HAP-1 (cell line): ENCODE results near the gene COL6A1.

ENCODE experiments used
- DNase-seq, 2 experiments: peaks; one replicate each; pipeline ENCODE4 v3.0.0-alpha.2; 2016 to 2020; ENCODE audit warnings: low spot score in 2 of 2
- H3K27me3 ChIP-seq: fragments of 250-450 bp; sonication (Bioruptor Pico); 2 replicates; pipeline ENCODE4 v1.5.1; 2020; ENCODE audit warnings: low read depth, mild to moderate bottlenecking, moderate library complexity
- H3K36me3 ChIP-seq: fragments of 250-450 bp; sonication (Bioruptor Pico); replicated peaks from 2 replicates; pipeline ENCODE4 v1.5.1; 2020; ENCODE audit warnings: mild to moderate bottlenecking
- H3K4me1 ChIP-seq: fragments of 250-450 bp; sonication (Bioruptor Pico); 2 replicates; pipeline ENCODE4 v1.5.1; 2020; ENCODE audit warnings: mild to moderate bottlenecking
- H3K4me3 ChIP-seq: fragments of 250-450 bp; sonication (Bioruptor Pico); 2 replicates; pipeline ENCODE4 v1.5.1; 2020; ENCODE audit warnings: mild to moderate bottlenecking, moderate library complexity
- H3K9me3 ChIP-seq: fragments of 250-450 bp; sonication (Bioruptor Pico); 2 replicates; pipeline ENCODE4 v1.5.1; 2020; ENCODE audit warnings: mild to moderate bottlenecking, moderate library complexity
- in situ Hi-C: fragments of 300-500 bp; cut with MboI; formaldehyde crosslinking; loops from 3 replicates; pipeline ENCODE4 v1.14.3; 2020; ENCODE audit warnings: low sequenced_read_pairs, inconsistent platforms, mixed read lengths

The COL6A1 gene

DNA sequence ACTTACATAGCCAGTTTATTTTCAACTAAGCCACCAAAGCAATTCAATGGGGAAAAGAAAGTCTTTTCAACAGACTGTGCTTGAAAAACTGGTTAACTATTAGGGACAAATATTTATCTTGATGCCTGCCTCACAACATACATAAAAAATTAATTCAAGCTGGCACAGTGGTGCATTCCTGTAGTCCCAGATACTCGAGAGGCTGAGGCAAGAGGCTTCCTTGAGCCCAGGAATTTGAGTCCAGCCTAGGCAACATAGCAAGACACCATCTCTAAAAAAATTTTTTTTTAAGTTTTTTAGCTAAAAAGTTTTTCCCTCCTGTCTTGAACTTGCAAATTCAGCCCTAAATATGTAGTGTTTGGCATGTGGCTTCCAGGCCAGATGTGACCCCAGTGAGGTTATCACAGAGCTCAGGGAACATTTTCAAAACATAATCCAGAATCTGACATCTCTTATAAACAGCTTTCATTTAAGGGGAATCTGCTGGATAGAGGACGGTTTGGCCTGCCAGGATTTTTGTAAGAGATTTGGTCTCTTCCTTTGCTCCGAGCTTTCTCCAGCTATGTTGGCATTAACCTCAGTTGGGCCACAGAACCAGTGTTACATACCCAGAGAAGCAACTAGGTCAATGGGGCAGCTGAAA, 46.4 kb downstream of the COL6A1 start:
- H3K4me3 ChIP-seq: no peak overlapping the region
- H3K36me3 ChIP-seq: no peaks in the 10 kb centered on the region
- H3K9me3 ChIP-seq: peaks cover 5% of the 10 kb centered on the region; the same call in 1 of the 2 replicates
- H3K27me3 ChIP-seq: no peaks in the 10 kb centered on the region
- H3K4me1 ChIP-seq: peaks cover 6% of the 10 kb centered on the region
- DNase-seq: no peak
- in situ Hi-C loops: no loop called here

DNA sequence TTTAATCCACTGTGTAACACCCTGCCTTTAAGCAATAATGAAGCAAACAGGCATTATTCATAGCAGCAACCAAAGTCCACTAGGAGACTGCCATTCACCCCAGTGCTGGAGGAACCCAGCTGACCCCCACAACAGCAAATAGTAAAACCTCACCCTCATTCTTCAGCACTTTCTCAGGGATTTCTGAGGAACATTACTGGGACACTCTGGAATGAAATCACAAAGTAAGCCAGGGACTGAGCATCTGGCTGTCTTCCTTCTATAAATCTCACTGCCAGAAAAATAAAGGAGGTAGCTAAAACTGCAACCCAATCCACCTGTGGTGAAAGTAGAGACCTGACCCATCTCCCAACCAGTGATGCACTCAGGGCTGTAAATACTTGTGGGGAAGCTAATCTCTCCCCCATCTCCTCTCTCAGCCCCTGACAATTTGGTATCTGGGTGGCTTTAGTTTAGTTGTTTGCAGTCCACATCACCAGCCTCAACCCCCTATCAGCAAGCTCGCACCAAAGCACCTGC, 47.1 kb downstream of the COL6A1 start:
- no peak for DNase-seq
- peaks cover 5% of the 10 kb centered on the region; the same call in 1 of the 2 replicates for H3K9me3 ChIP-seq
- H3K27me3 ChIP-seq: no peaks in the 10 kb centered on the region
- in situ Hi-C loops: no loop called here
- H3K36me3 ChIP-seq: no peaks in the 10 kb centered on the region
- no peak overlapping the region for H3K4me3 ChIP-seq
- peaks cover 6% of the 10 kb centered on the region for H3K4me1 ChIP-seq

DNA sequence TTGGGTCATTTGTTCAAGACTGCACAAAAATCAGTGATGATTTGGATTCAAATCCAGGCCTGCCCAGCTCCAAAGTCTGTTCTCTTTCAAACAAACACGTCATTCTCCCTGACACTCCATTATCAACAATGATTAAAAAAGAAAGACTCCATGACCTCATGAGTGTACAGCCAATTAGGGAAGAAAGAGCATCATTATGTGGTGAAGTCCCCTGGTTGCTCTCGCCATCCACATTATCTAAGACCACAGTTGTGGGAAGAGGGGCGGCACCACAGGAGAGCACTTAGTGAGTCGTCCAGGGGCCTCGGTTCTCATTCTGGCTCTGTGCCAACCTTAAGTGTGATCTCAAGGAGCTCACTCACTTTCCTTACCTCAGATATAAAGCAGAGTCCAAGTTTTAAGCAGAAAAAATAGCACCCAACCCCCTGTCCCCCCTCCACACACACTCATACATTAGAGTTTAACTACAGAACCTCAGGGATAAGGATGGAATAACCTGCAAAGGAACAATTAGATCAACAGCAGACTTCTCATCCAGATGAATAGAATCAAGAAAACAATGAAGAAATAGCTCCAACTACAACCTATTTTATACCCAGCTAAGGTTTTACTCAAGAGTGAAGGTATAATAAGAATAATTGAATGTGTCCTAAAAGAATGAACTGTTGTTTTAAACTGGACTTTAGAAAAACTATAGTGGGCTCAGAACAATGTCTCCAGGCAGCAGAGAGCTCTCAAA, 47.8 kb downstream of the COL6A1 start:
- in situ Hi-C loops: no loop called here
- Histone ChIP-seq H3K4me3 (no peak overlapping the region), H3K36me3 (no peaks in the 10 kb centered on the region), H3K9me3 (peaks cover 5% of the 10 kb centered on the region; the same call in 1 of the 2 replicates), H3K27me3 (no peaks in the 10 kb centered on the region), H3K4me1 (peaks cover 6% of the 10 kb centered on the region)
- DNase-seq: no peak

DNA sequence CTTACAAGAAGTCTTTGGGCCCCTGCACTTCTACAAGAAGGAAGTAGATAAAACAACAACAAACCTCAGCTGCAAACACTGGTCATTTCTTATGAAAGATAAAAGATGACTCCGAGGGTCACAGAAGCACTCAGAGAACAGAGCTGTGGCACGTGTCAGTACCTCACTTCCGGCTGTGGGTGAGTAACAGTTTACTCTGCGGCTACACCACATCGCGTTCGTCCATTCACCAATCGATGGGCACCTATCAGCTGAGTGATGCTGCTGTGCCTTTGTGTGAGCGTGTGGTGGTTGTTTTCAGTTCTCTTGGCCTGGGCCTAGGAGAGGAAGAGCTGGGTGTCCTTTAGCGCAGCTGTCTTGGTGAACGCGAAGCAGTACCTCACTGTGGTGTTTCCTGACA, 49.9 kb downstream of the COL6A1 start:
- H3K36me3 ChIP-seq: no peaks in the 10 kb centered on the region
- no peak for DNase-seq
- H3K4me1 ChIP-seq: no peaks in the 10 kb centered on the region
- no peaks in the 10 kb centered on the region for H3K27me3 ChIP-seq
- H3K9me3 ChIP-seq: peaks cover 5% of the 10 kb centered on the region; the same call in 1 of the 2 replicates
- in situ Hi-C loops: no loop called here
- H3K4me3 ChIP-seq: no peak overlapping the region

DNA sequence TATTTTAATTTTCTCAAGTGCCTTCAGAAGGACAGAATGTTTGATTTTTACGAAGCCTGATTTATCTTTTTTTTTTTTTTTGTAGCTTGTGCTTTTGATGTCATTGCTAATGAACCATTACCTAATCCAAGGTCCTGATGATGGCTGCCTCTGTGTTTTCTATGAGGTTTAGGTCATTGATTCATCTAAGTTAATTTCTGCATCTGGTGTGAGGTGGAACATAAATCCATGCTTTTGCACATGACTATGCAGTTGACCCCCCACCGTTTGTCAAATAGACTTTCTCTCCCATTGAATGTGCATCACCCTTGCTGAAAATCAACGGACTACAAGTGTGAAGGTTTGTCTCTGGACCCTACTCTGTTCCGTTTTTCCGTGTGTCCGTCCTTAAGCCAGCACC, 50.5 kb downstream of the COL6A1 start:
- H3K9me3 ChIP-seq: peaks cover 5% of the 10 kb centered on the region; the same call in 1 of the 2 replicates
- H3K27me3 ChIP-seq: no peaks in the 10 kb centered on the region
- in situ Hi-C loops: no loop called here
- H3K4me3 ChIP-seq: no peak overlapping the region
- no peaks in the 10 kb centered on the region for H3K4me1 ChIP-seq
- no peak for DNase-seq
- no peaks in the 10 kb centered on the region for H3K36me3 ChIP-seq

DNA sequence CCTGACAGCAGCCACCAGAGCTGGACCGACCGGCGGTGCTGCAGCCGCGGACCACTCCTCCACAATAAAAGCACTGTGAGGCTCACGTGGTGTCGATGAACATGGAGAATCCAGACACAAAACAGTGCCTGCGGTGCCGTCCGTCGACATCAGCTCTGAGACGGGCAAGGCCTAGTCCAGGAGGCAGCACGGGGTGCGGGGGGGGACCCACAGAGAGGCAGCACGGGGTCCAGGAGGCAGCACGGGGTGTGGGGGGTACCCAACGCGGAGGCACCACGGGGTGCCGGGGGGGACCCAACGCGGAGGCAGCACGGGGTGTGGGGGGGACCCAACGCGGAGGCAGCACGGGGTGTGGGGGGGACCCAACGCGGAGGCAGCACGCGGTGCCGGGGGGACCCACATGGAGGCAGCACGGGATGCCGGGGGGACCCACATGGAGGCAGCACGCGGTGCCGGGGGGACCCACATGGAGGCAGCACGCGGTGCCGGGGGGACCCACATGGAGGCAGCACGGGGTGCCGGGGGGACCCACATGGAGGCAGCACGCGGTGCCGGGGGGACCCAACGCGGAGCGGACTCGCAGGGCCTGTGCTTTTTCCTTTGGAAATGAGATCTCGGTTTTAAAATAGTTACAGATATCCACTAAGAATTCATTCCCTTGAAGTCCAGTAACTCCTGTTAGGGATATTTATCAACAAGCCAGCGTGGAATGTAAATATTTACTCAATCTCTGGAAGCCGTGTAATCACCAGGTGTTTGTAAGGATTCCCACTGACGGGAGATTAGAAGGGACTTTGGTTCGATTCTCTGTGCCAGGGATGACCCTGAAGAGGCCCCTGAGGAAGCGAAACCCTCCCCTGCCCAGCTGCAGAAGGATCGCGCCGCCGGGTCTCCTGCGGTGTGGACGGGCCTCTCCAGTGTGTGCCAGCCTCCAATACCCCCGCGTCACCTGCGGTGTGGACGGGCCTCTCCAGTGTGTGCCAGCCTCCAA, 52.1 kb downstream of the COL6A1 start:
- H3K4me3 ChIP-seq: no peak overlapping the region
- no peaks in the 10 kb centered on the region for H3K27me3 ChIP-seq
- no peak for DNase-seq
- H3K36me3 ChIP-seq: no peaks in the 10 kb centered on the region
- no peaks in the 10 kb centered on the region for H3K4me1 ChIP-seq
- peaks cover 5% of the 10 kb centered on the region; the same call in 1 of the 2 replicates for H3K9me3 ChIP-seq
- in situ Hi-C loops: no loop called here

DNA sequence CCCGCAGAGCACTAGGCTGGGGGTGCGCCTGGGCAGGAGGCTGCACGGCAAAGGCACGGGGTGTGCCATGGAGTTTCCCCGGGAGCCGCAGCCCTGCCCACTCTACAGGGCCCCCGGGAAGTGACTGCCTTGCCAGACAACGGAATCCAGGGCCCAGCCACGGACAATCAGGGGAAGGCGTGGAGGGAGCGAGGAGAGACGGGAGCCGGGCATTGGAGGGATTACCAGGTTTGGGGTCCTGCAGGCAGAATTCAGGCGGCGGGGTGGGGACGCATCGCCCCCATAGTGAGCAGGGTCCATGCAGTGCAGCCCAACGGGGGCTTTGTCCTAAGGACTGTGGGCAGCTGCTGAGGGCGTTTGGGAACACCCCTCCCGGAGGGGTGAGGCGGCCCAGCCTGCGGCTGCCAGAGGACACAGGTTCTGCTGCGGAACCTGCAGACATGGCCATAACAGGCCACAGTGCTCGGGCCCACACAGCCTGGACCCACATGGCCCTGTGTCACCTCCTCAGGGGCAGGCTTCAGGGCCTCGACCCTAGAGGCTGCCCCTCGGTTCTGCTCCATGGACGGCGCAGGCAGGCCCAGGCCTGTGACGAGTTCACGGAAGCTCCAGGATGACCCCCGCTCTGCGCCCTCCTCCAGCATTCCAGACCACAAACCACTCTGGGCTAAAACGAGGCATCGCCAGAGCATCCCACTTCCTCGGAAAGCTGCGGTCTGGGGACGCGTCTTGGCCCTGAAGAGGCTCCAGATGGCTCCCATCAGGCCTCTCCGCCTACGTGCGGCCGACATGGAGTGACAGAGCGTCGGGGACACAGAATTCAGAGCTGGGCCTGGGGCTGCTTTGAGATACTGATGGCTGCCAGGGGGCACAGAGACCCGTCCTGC, 54.5 kb downstream of the COL6A1 start:
- Histone ChIP-seq H3K27me3 (no peaks in the 10 kb centered on the region), H3K36me3 (no peaks in the 10 kb centered on the region), H3K4me3 (no peak overlapping the region), H3K4me1 (no peaks in the 10 kb centered on the region), H3K9me3 (no peaks in the 10 kb centered on the region)
- no peak for DNase-seq
- in situ Hi-C loops: no loop called here

DNA sequence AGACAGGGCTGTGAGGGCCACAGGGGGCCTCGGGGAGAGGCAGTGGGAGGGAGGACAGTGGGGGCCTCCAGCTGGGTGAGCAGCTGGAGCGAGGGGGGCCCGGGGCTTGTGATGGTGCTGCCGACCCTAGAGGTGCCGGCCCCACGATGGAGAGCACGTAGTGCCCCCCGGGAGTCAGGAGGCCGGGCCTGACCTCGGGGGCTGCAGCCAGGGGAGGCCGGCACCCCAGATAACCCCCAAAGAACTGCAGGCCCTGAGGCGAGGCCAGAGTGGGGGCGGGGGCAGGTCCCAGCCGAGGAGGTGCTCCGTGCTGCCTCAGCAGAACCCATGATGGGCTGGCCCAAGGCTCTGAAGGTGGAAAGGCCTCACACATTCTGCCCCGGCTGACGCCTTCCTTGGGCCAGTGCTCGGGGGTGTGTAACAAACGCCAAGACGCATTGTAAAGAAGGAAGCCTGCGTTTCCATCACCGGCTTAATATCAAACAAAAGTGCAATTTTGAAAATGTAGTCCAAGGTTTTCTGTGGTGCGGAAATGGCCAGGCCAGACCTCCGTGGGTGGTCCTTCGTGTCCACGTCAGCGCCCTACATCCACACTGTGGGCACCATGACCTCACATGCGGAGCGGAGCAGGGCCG, 55.2 kb downstream of the COL6A1 start:
- Histone ChIP-seq H3K4me3 (no peak overlapping the region), H3K27me3 (no peaks in the 10 kb centered on the region), H3K4me1 (no peaks in the 10 kb centered on the region), H3K9me3 (no peaks in the 10 kb centered on the region), H3K36me3 (no peaks in the 10 kb centered on the region)
- in situ Hi-C loops: no loop called here
- DNase-seq: no peak

DNA sequence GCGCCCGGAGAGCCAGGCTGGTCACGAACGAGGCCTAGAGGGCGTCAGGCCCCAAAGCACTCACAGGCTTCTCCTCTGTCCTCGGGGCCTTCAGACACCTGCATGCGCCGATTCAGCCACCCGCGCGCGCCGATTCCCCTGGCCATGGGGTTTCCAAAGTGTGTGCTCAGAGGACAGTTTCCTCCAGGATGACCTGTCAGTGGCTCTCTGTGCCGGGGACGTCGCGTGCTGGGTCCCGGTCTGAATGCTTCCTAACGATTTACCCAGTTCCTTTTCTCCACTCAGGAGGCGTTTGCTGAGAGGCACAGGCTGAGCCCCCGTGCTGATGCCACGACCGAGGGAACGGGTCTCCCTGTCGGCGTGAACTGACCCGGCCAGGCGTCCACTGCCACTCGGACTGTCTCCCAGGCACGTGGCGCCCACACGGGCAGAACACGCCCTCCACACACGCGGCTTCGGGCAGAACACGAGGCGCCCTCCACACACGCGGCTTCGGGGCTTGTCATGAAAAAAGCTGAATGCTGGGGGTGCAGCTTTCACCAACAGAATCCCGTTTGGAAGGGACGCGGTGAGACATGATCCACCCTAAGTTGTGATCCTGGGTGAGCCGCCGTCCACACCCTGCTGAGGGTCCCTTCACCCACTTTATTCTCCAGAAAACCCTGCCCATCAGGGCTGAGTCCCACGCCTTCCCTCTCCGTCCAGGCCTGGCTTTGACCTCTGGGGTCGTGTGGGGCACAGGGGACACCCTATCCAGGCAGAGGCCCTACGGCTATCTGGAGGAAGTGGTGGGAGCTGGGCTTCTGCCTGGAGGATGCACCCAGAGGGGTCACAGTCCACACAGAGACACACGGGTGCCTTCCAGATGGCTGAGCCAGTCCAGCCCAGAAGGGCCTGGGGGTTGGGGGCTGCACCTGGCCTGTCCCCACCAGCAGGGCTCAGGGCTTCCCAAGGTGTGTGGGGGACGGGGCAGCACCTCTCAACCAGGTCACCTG, 56.1 kb downstream of the COL6A1 start:
- in situ Hi-C loops: no loop called here
- Histone ChIP-seq H3K27me3 (no peaks in the 10 kb centered on the region), H3K36me3 (no peaks in the 10 kb centered on the region), H3K9me3 (no peaks in the 10 kb centered on the region), H3K4me1 (peaks cover 4% of the 10 kb centered on the region), H3K4me3 (no peak overlapping the region)
- no peak for DNase-seq

DNA sequence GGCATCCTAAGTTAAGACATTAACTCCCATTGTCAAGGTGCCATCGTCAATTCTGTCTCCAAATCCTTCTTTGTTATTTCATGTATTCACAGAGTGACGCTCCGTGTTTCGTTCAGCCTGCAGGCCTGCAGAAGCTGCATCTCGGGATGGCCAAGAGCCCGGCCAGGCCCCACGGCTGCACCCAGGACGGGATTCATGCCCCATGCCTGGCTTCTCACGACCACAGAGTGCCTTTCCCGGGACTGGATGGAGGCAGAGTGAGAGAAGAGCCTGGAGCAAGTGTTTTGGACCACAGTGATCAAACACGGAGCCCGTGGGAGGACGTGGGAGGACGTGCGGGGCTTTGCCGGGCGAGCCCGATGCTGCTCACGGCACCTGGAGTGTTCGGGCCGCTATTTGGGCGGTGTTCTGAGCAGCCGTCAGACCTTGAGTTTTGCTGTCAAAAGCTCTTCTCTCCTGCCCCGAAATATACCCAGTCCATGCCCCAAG, 56.8 kb downstream of the COL6A1 start:
- in situ Hi-C loops: no loop called here
- no peak overlapping the region for H3K4me3 ChIP-seq
- H3K9me3 ChIP-seq: no peaks in the 10 kb centered on the region
- H3K36me3 ChIP-seq: no peaks in the 10 kb centered on the region
- DNase-seq: no peak
- H3K4me1 ChIP-seq: peaks cover 5% of the 10 kb centered on the region
- no peaks in the 10 kb centered on the region for H3K27me3 ChIP-seq

DNA sequence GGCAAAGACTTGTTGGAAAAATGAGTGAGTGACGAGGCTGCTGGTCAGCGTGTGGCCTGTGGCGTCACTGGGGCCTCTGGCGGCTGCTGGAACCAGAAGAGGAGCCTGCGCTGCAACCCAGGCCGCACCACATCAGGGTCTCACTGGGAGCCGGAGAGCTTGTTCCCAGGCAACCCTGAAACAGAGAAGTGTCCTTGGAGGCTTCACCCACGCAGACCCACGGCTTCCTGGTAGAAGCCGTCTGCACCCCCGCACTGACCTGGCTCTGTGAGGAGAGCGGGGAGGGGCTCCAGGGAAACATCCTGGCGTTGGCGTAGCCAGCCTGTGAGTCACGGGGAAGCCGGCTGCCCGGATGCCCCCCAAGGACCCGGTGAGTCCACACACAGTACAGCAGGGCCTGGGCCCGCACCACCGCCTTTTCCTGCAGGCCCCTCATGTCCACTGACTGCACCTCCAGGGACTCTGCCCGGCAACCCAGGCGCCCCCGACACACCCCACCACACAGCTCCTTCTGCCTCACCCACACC, 57.4 kb downstream of the COL6A1 start:
- no peaks in the 10 kb centered on the region for H3K27me3 ChIP-seq
- H3K36me3 ChIP-seq: no peaks in the 10 kb centered on the region
- no peaks in the 10 kb centered on the region for H3K9me3 ChIP-seq
- in situ Hi-C loops: no loop called here
- no peak for DNase-seq
- H3K4me3 ChIP-seq: no peak overlapping the region
- H3K4me1 ChIP-seq: peaks cover 5% of the 10 kb centered on the region
